GM12874 (cell line): ENCODE data around the gene MYEOV.

Source experiments
- CTCF ChIP-seq: IDR thresholded peaks from 2 replicates; pipeline ENCODE4 v1.5.1; 2011; ENCODE audit warnings: low read depth, mild to moderate bottlenecking, control low read depth, low read length, moderate library complexity; ENCODE audit not compliant: insufficient read depth

Gene MYEOV

DNA sequence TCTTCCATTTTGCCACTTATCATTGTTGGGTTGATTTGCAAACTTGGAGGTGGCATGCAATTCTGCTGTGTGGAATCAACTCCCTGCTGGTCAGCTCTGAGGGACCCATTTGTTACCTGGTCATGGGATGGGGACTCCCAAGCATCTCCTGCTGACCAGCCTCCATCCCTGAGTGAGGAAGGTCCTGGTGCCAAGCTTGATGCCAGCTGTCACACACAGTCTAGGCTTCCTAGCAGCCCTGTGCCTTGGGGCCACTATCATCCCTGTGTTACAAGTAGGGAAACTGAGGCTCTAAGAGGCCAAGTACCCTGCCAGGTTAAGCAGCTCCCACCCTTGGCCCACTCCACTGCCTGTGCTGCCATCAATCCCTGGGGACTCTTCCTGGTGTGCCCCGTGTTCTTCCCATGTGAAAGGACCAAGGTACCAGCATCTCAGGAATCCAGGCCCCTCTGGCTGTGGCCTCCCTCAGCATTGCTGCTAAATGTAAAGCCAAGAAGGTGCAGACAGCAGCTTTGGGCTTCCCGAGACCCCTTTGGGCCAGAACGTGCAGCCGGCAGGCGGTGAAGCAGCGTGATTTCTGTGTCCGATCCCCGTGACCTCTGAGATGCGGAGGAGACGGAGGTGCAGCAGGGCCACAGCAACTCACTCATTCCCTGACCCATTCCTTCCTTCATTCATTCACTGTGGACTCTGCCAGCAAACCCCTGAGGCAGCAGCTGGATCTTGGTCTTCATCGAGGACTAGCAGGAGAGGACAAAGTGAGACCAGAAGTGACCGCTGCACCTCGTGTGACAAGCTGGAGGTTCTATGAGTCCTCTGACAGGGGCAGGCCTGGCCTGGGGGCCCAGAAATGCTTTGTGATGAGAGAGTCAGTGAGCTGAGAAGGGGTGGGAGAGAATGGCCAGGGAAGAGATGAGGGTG lies 49.7 kb downstream of the MYEOV start:
- no peak for TF ChIP-seq CTCF

GRCh38 chr11:69344570-69345145 lies 50.7 kb downstream of the MYEOV start:
- no peak for TF ChIP-seq CTCF
